HepG2 (cell line): ENCODE measurements around the gene AP1G1.
A peak's percentile ranks its signal among the peaks of the same experiment; 100 is the strongest.

Experiments used
- NFYB ChIP-seq: sonication (generic); formaldehyde crosslinking; IDR thresholded peaks from 2 replicates; pipeline ENCODE4 v1.4.0; 2020; ENCODE audit warnings: missing genetic modification reagents
- PRPF4 ChIP-seq: fragments of 200-400 bp; formaldehyde crosslinking; IDR thresholded peaks from 2 replicates; pipeline ENCODE4 v1.6.1; 2016; ENCODE audit warnings: low read length, low read depth; ENCODE audit not compliant: poor library complexity, severe bottlenecking
- SRF ChIP-seq: IDR thresholded peaks from 2 replicates; pipeline ENCODE4 v1.6.1; 2011; ENCODE audit warnings: mild to moderate bottlenecking, low read depth, low read length, moderate library complexity
- ZNF274 ChIP-seq: sonication (generic); formaldehyde crosslinking; IDR thresholded peaks from 2 replicates; pipeline ENCODE4 v1.5.1; 2020; ENCODE audit warnings: mild to moderate bottlenecking, missing genetic modification reagents
- ZNF674 ChIP-seq: sonication (generic); formaldehyde crosslinking; IDR thresholded peaks from 2 replicates; pipeline ENCODE4 v1.5.0; 2020; ENCODE audit warnings: low read depth, mild to moderate bottlenecking, missing genetic modification reagents
- TF ChIP-seq, protein P1 (sequence below): sonication (generic); formaldehyde crosslinking; IDR thresholded peaks from 2 replicates; pipeline ENCODE4 v1.8.1; 2023; ENCODE audit warnings: mild to moderate bottlenecking, missing genetic modification reagents
- TF ChIP-seq, protein P2 (sequence below): sonication (generic); formaldehyde crosslinking; IDR thresholded peaks from 2 replicates; pipeline ENCODE4 v1.5.0; 2020; ENCODE audit warnings: missing genetic modification reagents, mild to moderate bottlenecking, borderline replicate concordance
- TF ChIP-seq, protein P3 (sequence below): sonication (generic); formaldehyde crosslinking; IDR thresholded peaks from 2 replicates; pipeline ENCODE4 v1.4.0; 2020; ENCODE audit warnings: missing genetic modification reagents, mild to moderate bottlenecking, borderline replicate concordance

DNA sequence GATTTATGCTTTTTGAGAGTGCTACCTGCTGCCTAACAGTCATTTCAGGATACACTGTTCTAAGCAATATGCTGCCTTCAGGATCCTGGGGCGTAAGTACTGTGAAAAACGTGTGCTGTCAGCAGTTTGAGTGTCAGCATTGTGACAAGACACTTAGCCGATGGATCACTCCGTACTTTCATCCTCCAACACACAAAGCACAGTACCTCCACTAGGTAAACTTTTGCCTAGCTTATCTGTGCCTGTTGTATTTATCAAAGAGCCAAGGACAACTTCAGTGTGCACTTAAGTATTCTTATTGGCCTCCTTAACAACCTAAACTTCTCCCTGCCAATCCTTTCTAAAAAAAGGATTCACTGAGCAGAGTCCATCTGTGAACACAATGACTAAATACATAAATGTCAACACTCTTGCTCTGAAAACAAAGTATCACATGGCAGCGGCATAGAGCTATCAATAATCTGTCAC, 50.3 kb downstream of the AP1G1 start:
- TF ChIP-seq NFYB (CRISPR knock-in tag) (no peak), ZNF674 (CRISPR knock-in tag) (no peak), ZNF274 (CRISPR knock-in tag) (no peak), PRPF4 (no peak), SRF (no peak)
- TF ChIP-seq, protein P1, sequence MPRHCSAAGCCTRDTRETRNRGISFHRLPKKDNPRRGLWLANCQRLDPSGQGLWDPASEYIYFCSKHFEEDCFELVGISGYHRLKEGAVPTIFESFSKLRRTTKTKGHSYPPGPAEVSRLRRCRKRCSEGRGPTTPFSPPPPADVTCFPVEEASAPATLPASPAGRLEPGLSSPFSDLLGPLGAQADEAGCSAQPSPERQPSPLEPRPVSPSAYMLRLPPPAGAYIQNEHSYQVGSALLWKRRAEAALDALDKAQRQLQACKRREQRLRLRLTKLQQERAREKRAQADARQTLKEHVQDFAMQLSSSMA (CRISPR knock-in tag): 0 out of 2 replicates have a peak, but pooled peaks have one; percentile 42
- TF ChIP-seq, protein P2, sequence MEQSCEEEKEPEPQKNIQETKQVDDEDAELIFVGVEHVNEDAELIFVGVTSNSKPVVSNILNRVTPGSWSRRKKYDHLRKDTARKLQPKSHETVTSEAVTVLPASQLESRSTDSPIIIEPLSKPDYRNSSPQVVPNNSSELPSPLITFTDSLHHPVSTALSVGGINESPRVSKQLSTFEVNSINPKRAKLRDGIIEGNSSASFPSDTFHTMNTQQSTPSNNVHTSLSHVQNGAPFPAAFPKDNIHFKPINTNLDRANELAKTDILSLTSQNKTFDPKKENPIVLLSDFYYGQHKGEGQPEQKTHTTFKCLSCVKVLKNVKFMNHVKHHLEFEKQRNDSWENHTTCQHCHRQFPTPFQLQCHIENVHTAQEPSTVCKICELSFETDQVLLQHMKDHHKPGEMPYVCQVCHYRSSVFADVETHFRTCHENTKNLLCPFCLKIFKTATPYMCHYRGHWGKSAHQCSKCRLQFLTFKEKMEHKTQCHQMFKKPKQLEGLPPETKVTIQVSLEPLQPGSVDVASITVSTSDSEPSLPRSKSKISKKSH (CRISPR knock-in tag): no peak
- TF ChIP-seq, protein P3, sequence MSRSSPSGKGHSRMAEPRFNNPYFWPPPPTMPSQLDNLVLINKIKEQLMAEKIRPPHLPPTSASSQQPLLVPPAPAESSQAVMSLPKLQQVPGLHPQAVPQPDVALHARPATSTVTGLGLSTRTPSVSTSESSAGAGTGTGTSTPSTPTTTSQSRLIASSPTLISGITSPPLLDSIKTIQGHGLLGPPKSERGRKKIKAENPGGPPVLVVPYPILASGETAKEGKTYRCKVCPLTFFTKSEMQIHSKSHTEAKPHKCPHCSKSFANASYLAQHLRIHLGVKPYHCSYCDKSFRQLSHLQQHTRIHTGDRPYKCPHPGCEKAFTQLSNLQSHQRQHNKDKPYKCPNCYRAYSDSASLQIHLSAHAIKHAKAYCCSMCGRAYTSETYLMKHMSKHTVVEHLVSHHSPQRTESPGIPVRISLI (CRISPR knock-in tag): peak; percentile 22; the same call in 1 of the 2 replicates
